Smooth muscle cell (in vitro differentiated cells): ENCODE data around the gene MON2. TPM values are rescaled to one million over a fixed set of nuclear protein-coding genes. Genes with fewer than 3 reads are reported as not detected.
"Not testable (repeated sequence)": the region's sequence is repeated elsewhere in the genome, so short reads cannot be mapped to it uniquely, and the experiment has no call there.

ENCODE experiments used
- DNase-seq: peaks from one replicate; lab custom pipeline; 2025; ENCODE audit not compliant: unreplicated experiment; lab: John Stamatoyannopoulos, UW
- H2AFZ ChIP-seq: fragments of 200-600 bp; sonication (generic); 2 replicates; pipeline ENCODE4 v1.6.0; 2016; ENCODE audit warnings: antibody characterized with exemption, low read depth, mild to moderate bottlenecking
- H3F3A ChIP-seq: fragments of 200-600 bp; sonication (generic); 2 replicates; pipeline ENCODE4 v1.6.0; 2017; ENCODE audit warnings: antibody characterized with exemption, low read depth
- H3K27ac ChIP-seq: fragments of 200-600 bp; sonication (generic); 2 replicates; pipeline ENCODE4 v1.5.1; 2016; ENCODE audit warnings: low read depth, mild to moderate bottlenecking
- H3K27me3 ChIP-seq: fragments of 200-600 bp; sonication (generic); 2 replicates; pipeline ENCODE4 v1.6.1; 2016; ENCODE audit warnings: low read depth, mild to moderate bottlenecking
- H3K36me3 ChIP-seq: fragments of 200-600 bp; sonication (generic); 2 replicates; pipeline ENCODE4 v1.5.1; 2016; ENCODE audit warnings: low read depth
- H3K4me1 ChIP-seq: fragments of 200-600 bp; sonication (generic); 2 replicates; pipeline ENCODE4 v1.5.1; 2016; ENCODE audit warnings: low read depth
- H3K4me2 ChIP-seq: fragments of 200-600 bp; sonication (generic); 2 replicates; pipeline ENCODE4 v1.6.0; 2016; ENCODE audit warnings: mild to moderate bottlenecking
- H3K4me3 ChIP-seq: fragments of 200-600 bp; sonication (generic); 2 replicates; pipeline ENCODE4 v1.5.1; 2016; ENCODE audit warnings: mild to moderate bottlenecking
- H3K79me2 ChIP-seq: fragments of 200-600 bp; sonication (generic); 2 replicates; pipeline ENCODE4 v1.6.0; 2016; ENCODE audit warnings: low read depth, mild to moderate bottlenecking
- H3K9ac ChIP-seq: fragments of 200-600 bp; sonication (generic); 2 replicates; pipeline ENCODE4 v1.6.0; 2016; ENCODE audit warnings: low read depth
- H3K9me3 ChIP-seq: fragments of 200-600 bp; sonication (generic); replicated peaks from 2 replicates; pipeline ENCODE4 v1.5.1; 2016; ENCODE audit warnings: low read depth
- H4K20me1 ChIP-seq: fragments of 200-600 bp; sonication (generic); 2 replicates; pipeline ENCODE4 v1.6.0; 2016; ENCODE audit warnings: low read depth
- WGBS: methylation state at CpG from one replicate; pipeline ENCODE4 v1.1.7; 2016; ENCODE audit warnings: low lambda C conversion rate; 5-methylcytosine and 5-hydroxymethylcytosine counted together
- polyA plus RNA-seq: library from polyadenylated mRNA; unstranded; fragments of >200 nt; fragmentation: Nextera tagmentation; extraction: Ambion mirVana; gene quantifications from 2 replicates; pipeline ENCODE4 v1.2.1, GENCODE V29; 2016
- total RNA-seq: library from RNA; depleted of rRNA; stranded (reverse); fragments of >200 nt; gene quantifications from 2 replicates; pipeline ENCODE4 v1.2.3, GENCODE V29; 2014
- TF ChIP-seq, protein P1 (sequence below): fragments of 200-600 bp; sonication (generic); IDR thresholded peaks from 2 replicates; pipeline ENCODE4 v1.5.1; 2017; ENCODE audit warnings: borderline replicate concordance, mild to moderate bottlenecking, antibody characterized with exemption; ENCODE audit not compliant: insufficient read depth, poor library complexity, severe bottlenecking

The MON2 gene
- total and polyA plus RNA-seq, 2 experiments from 2014 or later = 18.1 to 72.5 TPM

DNA sequence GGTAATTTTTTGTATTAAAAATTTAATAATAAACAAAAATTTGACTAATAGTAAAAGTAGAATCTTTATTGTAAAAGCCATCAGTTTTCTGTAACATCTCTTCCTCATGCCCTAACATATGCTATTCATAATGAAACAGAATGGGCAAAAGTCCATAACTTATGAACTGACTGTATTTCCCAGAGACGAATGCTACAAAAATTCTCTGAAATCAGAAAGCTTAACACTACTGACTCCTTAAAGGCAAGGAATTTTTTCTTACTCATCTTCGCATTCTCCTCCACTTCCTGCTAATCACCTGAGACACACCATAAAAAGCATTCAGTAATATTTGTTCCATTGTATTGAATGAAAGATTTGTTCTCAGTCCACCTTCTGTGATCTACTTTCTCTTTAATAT, 17.6 kb downstream of the MON2 start:
- Histone ChIP-seq H3K9me3 (no peaks in the 10 kb centered on the region), H2AFZ (no peak overlapping the region), H4K20me1 (peaks cover 90% of the 10 kb centered on the region), H3K79me2 (peaks cover 74% of the 10 kb centered on the region), H3F3A (no peaks in the 10 kb centered on the region), H3K36me3 (no peaks in the 10 kb centered on the region), H3K4me3 (no peak overlapping the region), H3K27me3 (no peaks in the 10 kb centered on the region), H3K27ac (no peak overlapping the region), H3K4me2 (no peak overlapping the region), H3K4me1 (no peaks in the 10 kb centered on the region), H3K9ac (no peak overlapping the region)
- 91% methylated on average over 2 of the region's 2 CpGs for WGBS
- TF ChIP-seq, protein P1, sequence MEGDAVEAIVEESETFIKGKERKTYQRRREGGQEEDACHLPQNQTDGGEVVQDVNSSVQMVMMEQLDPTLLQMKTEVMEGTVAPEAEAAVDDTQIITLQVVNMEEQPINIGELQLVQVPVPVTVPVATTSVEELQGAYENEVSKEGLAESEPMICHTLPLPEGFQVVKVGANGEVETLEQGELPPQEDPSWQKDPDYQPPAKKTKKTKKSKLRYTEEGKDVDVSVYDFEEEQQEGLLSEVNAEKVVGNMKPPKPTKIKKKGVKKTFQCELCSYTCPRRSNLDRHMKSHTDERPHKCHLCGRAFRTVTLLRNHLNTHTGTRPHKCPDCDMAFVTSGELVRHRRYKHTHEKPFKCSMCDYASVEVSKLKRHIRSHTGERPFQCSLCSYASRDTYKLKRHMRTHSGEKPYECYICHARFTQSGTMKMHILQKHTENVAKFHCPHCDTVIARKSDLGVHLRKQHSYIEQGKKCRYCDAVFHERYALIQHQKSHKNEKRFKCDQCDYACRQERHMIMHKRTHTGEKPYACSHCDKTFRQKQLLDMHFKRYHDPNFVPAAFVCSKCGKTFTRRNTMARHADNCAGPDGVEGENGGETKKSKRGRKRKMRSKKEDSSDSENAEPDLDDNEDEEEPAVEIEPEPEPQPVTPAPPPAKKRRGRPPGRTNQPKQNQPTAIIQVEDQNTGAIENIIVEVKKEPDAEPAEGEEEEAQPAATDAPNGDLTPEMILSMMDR = no peak
- no peak for DNase-seq

DNA sequence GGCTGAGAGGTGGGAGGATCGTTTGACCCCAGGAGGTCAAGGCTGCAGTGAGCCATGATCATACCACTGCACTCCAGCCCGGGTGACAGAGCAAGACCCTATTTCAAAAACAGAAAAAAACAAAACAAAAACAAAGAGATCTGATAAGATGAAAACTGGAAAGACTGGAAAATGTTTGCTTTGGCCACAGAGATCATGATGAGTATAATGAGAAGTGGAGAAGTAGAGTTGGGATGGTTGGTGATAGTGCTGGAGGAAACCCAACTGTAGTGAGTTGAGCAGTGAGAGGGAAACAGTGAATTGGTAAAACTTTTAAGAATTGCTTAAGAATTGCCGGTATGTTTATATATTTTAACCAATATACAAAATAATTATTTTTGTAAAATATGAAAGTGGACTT, 39.2 kb downstream of the MON2 start:
- H3K4me3 ChIP-seq = no peak overlapping the region
- H3K36me3 ChIP-seq = peaks cover 27% of the 10 kb centered on the region
- 87% methylated on average over 3 of the region's 3 CpGs for WGBS
- H3K4me1 ChIP-seq = no peaks in the 10 kb centered on the region
- H2AFZ ChIP-seq = no peak overlapping the region
- H3K4me2 ChIP-seq = no peak overlapping the region
- no peaks in the 10 kb centered on the region for H3F3A ChIP-seq
- H3K9me3 ChIP-seq = peaks cover 4% of the 10 kb centered on the region
- no peak overlapping the region for H3K9ac ChIP-seq
- H4K20me1 ChIP-seq = no peaks in the 10 kb centered on the region
- TF ChIP-seq, protein P1 = no peak
- H3K79me2 ChIP-seq = no peaks in the 10 kb centered on the region
- H3K27ac ChIP-seq = no peak overlapping the region
- H3K27me3 ChIP-seq = no peaks in the 10 kb centered on the region
- DNase-seq = no peak

DNA sequence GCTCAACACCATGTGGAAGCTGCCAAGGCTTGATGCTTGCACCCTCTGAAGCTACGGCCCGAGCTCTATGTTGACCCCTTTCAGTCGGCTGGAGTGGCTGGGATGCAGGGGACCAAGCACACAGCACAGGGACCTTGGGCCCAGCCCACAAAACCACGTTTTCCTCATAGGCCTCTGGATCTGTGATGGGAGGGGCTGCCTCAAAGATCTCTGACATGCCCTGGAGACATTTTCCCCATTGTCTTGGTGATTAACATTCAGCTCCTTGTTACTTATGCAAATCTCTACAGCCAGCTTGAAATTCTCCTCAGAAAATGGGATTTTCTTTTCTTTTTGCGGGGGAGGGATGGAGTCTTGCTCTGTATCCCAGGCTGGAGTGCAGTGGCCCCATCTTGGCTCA, 46.3 kb downstream of the MON2 start:
- no peak overlapping the region for H3K4me3 ChIP-seq
- H2AFZ ChIP-seq = no peak overlapping the region
- no peak for DNase-seq
- TF ChIP-seq, protein P1 = no peak
- no peaks in the 10 kb centered on the region for H3K27me3 ChIP-seq
- WGBS = 94% methylated on average over 5 of the region's 5 CpGs
- H3K4me2 ChIP-seq = no peak overlapping the region
- no peaks in the 10 kb centered on the region for H3K79me2 ChIP-seq
- no peaks in the 10 kb centered on the region for H4K20me1 ChIP-seq
- H3K9me3 ChIP-seq = peaks cover 7% of the 10 kb centered on the region
- H3K4me1 ChIP-seq = no peaks in the 10 kb centered on the region
- H3K27ac ChIP-seq = no peak overlapping the region
- peaks cover 26% of the 10 kb centered on the region for H3K36me3 ChIP-seq
- no peaks in the 10 kb centered on the region for H3F3A ChIP-seq
- no peak overlapping the region for H3K9ac ChIP-seq

DNA sequence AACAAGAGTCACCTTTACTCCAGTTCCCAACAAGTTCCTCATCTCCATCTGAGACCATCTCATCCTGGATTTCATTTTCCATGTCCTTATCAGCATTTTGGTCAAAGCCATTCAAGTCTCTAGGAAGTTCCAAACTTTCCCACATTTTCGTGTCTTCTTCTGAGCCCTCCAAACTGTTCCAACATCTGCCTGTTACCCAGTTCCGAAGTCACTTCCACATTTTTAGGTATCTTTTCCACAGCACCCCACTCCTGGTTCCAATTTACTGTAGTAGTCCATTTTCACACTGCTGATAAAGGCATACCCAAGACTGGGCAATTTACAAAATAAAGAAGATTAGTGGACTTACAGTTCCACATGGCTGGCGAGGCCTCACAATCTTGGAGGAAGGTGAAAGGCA, 47.5 kb downstream of the MON2 start:
- not testable (repeated sequence) for H3K27ac ChIP-seq, H3K27me3 ChIP-seq, H4K20me1 ChIP-seq, H3K4me2 ChIP-seq, H2AFZ ChIP-seq, H3F3A ChIP-seq, H3K9me3 ChIP-seq, H3K4me3 ChIP-seq, H3K9ac ChIP-seq, H3K4me1 ChIP-seq, H3K79me2 ChIP-seq, DNase-seq
- 100% methylated on average over 3 of the region's 3 CpGs for WGBS
- peaks cover 19% of the 10 kb centered on the region for H3K36me3 ChIP-seq
